Stimulated activated CD4-positive, alpha-beta T cell treated with anti-CD3 and anti-CD28 coated beads, Interleukin-12 subunit alpha, Interleukin-12 subunit beta, amount 100 ng/mL, for 48 hours (primary cell): Measurements from ENCODE around the gene XIRP2.

Experiments
- DNase-seq, 3 donors: peaks; one replicate each; pipeline ENCODE4 v3.0.0-alpha.2; 2020; ENCODE audit warnings: low read depth in 2 of 3, low spot score in 1 of 3

The XIRP2 gene

DNA sequence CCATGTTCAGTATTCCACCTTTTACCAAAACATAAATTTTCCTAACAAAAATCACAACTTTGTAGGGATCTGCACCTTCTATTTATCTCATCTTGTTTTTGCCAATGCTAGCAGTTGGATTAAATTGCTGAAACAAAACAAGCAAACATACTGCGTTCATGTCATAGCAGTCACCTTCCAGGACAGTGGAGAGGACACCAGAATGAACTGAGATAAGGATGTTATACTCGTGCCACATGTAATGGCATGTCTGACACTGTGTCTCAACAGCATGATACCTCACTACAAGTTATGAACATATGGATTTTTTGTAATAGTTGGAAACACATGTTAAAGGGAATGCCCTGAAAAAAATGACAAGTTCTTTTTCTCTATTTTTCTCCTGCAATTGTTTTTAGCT is 245.3 kb downstream of the XIRP2 start:
- DNase-seq: no peak

DNA sequence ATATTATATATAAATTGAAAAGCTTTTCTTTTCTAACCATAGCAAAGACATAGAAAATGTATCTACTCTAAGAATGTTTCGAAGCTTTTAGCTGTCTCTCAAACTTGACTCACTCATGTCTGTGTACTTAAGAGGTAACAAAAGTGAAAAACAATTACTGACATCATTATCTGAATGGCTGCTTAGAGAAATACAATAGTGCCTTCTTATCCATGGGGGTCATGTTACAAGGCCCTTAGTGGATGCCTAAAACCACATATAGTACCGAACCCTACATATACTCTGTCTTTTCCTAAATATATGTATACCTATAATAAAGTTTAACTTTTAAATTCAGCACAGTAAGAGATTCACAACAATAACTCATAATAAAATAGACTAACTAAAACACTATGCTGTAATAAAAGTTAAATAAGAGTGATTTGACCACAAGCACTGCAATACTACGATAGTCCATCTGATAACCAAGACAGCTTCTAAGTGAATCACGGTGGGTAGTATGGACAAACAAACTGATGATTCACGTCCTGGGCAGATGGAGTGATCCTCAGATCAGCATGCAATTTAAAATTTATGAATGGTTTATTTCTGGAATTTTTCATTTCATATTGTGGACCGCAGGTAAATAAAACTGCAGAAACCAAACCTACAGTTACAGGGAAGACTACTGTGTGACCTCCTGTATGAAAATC is 246.2 kb downstream of the XIRP2 start:
- DNase-seq: no peak

DNA sequence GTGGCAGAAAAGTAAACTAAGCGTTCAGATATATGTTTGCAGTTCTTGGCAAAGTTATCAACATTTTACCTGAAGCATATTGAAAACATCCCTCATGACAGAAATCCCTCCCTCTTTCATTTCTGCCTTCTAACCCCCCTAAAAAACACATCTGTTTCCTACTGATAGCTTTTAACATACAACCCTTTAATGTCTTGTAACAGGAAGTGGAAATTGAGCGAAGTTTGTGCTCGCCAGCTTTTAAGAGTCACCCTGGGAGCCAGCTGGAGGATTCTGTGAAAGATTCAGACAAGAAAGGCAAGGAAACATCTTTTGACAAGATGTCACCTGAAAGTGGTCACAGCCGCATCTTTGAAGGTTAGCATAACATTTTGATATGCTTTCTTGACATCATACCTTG is 247.4 kb downstream of the XIRP2 start:
- DNase-seq: no peak

DNA sequence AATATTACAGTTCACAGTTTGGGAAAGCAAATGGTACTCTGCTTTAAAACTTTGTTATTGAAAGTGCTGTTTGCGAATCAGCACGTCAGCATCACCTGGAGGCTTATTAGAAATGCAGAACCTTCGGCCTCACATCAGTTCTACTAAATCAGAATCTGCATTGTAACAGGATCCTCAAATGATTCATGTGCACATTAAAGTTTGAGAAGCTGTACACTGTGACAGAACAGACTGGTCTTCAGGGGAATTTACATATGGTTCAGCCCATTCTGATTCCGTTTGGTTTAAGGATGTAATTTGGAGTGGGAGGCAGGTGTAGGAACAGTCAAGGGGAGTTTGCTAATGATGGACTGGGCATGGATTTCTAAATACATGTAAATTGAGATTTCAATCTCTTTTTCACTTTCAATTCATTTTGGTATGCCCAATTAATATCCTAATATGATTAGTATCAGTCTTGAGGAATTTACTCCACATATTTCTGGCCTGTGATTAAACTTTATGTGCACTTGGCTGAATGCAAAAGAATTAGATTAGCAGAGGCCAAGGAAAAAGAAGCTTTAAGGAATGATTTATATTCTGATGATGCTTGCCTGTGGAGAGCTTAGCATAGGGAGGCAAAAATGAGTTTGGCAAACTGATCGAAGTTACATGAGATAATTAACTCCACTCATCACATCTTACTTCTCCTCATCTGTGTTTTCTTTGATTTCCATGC is 248.8 kb downstream of the XIRP2 start:
- DNase-seq: no peak

DNA sequence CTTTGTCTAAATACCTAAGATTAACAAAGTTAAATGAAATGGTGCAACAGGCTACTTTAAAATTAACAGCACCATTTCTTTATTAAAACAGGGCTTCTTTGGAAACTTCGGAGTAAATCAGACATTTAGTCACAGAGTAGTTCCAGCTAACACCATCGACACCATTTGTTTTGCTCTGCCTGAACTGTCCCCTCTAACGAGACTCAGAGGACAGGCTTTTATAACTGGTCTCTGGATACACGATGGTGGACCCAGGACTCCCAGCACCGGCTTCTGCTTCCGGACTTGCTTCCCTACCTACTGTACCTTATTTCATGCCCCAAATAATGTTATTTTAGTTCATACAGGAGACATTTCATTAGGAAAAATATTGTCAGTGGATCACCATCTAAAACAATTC is 252.1 kb downstream of the XIRP2 start:
- DNase-seq: no peak

DNA sequence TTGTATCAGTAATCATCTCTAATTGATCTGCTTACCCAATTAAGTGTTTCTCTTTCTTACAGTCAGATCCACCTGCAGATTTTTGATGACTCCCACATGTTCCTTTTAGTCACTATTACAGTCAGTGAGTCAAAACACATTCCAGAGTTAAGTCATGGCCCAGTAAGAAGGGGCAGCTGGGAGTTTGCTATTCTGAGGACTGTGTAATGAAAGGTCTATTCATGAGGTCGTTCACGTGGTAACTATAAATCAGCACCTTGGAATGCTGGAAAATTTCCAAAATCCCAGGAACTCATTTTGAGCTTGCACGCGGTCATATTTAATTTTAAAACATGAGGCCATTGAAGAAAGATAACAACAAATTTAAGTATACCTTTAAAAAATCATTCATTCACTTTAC is 252.5 kb downstream of the XIRP2 start:
- no peak for DNase-seq

DNA sequence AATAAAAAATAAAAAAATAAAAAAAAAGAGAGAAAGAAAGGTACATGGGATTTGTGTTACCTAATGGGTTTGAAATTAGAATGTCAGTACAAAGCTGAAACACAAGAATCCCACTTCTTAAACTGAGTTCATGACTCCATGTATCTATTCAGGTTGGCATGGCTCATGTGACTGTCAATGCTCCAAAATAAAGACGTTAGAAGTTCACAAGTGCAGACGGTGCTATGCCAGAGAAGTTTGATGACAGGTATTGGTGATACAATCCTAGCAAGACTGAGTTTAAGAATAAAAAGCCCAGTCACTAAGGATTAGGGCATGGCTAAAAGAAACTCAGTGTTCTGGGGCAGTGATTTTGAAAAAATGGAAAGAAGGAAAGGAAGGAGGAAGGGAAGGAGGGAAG is 254.3 kb downstream of the XIRP2 start:
- DNase-seq: no peak

DNA sequence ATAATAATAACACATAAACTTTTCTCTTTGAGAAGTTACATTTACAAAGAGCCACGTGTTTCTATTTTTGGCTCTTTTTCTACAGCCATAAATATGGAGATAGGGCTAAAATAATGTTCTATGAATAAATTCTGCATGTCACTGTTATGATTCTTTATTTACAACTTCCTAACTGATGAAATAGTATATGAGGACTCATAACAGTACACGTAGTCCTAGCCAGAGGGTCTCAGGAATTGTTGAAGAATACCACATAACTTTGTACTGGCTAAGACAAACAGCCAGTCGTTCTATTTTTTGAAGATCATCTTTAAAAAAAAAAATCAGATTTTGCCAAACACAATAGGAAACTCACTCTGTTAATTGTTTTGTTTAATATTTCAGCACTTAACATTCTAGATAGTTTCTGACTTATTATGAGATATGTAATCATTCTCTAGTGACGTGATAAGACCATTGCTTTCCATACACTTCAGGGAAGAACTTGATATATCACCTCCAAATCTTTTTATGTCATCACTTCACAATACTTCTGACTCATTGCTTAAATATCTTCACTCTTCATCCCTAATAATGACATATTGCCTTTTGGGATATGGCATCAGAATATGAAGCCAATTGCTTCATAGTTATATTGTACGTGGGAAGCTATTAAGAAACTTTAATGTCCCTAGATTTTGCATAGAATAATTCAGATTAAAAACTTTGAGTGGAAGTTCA is 256.1 kb downstream of the XIRP2 start:
- no peak for DNase-seq

DNA sequence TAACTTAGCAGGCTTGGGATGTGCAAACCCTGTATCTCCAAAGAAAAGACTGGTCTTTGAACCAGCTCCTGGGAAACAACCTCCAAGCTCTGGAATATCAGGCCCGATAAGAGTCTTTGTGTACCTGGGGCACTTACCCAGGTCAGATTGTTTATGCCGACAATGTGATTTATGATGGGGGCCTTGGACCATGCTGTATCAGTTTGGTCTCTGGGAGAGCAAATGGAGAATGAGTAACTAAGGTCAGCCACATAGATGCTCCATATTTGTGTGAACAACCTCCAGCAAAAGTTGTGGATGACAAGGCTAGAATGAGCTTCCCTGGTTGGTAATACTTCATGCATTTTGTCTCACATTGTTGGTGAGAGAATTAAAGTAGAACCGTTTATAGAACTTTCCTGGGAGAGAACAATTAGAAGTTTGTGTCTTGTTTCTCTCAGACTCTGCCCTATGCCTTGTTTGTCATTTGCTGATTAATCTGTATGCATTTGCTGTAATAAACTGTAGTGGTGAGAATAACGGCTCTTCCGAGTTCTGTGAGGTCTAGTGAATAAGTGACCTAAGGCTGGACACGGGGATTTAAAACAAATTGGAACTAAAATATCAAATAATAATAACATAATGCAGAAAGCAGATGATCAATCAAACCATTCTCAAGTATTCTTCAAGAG is 259.1 kb downstream of the XIRP2 start:
- no peak for DNase-seq

DNA sequence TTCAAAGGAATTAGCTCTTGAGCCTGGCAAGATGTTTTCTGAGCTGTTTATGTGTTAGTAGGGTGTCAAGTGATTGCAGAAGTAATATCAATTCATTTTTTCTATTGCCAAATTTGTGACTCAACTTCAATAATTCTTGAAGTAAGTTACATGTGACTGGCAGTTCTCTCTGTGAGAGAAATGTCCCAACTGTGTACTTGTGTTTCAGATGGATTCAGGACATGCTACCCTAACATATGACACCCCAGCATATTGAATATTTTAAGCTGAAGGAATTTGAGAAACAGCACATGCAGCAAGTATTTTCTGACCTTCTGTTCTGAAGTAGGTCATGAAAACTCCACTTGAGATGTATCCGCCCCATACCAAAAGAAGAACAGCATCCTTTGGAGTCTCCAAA is 263.6 kb downstream of the XIRP2 start:
- no peak for DNase-seq

DNA sequence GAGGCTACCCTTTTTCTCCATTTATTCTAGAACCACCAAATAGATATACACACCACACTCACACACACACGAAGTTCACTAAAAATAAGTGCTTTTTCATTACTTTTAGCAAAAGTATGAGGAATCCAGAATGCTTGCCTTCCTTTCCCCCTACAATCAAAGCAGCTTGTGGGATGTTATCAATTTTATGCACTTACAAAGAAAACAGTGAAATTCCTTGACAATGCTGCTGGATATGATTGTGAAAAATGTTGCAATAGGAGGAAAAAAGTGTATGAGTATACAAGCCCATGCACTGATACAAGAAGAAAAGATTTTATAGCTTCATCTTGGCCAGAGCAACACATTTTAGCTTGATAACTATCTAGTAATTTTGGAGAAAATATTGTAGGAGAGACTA is 269.2 kb downstream of the XIRP2 start:
- DNase-seq: no peak

DNA sequence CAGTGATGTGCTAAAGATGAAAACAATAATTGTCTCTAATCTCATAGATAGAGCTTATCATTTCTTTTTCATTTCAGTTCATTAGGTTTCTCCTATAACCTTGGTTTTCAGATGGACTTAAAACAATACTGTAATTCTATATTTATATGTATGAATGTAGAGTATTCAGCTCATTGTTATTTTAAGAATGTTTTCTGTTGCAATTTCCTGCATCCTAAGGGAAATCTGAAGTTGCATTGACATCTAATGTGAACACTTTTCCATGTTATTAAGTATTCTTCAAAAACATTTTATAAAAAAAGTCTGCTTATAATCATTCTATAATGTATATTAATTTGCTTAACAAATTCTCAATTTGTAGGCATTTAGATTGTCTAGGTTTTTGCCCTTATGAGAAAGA is 288.9 kb downstream of the XIRP2 start:
- no peak for DNase-seq

DNA sequence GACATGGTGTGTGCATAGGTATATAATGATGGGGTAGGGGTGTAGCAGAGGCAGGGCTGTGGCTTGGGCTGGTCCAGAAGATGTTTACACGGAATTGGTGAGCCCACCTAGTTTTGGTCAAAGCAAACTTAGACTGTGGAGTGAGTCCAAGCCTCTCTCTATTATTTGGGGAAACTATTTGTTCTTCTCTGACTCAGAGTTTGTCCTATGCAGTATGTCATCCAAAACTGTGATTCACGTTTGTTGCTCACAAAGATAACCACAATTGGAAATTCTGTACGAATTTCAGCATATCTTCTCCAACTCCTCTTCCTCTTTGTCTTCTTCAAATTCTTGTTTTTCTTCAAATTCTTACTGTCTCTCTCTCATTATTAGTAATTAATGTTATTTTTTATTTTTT is 292.9 kb downstream of the XIRP2 start:
- no peak for DNase-seq

DNA sequence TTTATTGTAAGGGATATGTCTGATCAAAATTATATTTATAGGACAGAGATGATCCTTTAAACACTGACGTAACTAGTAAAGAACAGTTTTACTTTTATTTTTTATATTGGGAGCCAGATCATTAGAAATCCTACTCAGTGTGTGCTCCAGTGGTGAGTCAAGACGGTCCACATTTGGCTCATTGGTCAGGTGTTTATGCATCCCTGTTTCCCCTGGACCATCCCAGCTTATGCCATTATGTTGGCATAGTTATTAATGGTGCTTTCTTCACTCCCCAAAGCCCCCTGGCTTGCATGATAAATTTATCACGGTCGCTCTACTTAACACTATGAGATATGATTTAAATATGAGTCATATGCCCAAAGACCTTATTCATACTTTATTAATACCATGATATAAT is 293.4 kb downstream of the XIRP2 start:
- no peak for DNase-seq

DNA sequence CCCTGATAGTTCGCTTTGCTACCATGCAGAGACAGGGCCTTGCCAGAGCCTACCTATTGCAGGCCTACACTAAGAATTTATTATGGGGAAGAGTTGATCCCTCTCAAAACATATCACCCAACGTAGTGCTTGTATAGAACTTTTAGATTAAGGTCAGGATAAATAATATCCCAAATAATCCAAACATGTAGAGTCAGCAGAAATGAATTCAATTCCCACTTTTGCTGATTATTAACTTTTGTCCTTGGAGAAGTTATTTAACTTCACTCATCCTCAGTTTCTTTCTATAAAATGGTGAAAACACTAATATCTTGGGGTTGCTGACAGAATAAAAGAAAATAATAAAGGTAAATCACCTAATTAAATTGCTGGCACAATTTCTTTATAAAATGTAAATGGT is 294.1 kb downstream of the XIRP2 start:
- no peak for DNase-seq

DNA sequence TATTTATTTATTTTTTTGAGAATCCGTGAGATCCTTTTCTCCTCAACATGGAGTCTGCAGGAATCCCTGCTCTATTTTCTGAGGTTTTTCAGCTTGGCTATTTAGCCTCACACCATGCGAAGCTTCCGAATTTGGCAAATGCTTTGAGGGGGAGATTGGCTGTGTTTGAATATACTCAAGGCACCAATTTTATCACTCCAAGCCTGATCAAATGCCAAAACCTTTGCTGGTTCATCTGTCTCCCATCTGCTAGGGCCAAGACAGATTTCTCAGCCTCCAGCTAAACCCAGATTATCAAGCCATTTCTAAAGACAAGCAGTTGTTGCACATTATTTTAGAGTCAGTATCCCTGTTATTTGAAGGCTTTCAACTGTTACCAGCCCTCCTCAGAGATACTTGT is 295.7 kb downstream of the XIRP2 start:
- no peak for DNase-seq

DNA sequence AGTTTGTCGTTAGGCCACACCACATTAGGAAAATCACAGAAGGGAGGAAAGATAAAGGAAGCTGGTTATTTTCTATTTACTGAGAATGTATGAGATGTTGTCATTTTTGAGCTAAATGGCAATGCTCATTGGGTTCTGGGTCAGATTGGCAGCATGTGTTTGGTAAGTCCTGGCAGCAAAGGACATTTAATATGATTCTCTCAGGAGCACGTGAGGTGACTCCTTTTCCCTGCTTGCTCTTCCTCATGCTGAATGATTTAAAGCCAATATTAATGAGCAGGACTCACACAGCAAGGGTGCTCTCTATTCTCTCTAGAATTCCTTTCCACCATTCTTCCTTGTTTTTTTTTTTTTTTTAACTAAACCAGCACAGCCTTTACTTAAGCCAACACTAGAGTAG is 298.2 kb downstream of the XIRP2 start:
- DNase-seq: no peak

DNA sequence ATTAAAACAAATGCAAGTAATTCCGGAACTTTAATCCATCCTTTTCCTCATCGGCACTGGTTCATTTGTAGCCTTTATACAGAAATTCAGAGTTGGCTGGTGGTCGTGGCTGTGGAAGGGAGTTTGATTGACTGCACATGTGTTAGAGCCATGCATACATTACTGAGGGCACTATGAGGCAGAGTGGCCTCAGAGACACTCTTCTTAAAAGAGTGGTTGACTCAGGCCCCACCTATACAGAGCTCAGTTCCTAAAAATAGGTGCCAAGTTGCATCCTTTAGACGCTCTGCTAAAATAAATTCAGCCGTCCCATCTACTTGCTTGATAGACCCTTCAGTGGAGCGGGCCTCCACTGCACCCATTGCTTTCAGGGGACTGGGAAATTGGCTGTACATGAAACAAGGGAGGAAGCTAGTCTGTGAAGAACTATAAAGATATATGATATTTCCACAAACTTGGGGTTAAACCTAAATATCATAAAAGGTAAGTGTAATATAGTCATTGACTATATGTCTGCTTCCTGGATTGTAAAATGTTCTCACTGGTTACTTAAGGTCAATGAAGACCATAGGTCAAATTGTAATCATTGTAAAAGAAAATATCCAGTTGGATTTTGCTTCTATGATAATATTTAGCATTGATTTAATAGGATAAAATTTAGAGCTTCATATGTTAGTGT is 298.9 kb downstream of the XIRP2 start:
- no peak for DNase-seq

DNA sequence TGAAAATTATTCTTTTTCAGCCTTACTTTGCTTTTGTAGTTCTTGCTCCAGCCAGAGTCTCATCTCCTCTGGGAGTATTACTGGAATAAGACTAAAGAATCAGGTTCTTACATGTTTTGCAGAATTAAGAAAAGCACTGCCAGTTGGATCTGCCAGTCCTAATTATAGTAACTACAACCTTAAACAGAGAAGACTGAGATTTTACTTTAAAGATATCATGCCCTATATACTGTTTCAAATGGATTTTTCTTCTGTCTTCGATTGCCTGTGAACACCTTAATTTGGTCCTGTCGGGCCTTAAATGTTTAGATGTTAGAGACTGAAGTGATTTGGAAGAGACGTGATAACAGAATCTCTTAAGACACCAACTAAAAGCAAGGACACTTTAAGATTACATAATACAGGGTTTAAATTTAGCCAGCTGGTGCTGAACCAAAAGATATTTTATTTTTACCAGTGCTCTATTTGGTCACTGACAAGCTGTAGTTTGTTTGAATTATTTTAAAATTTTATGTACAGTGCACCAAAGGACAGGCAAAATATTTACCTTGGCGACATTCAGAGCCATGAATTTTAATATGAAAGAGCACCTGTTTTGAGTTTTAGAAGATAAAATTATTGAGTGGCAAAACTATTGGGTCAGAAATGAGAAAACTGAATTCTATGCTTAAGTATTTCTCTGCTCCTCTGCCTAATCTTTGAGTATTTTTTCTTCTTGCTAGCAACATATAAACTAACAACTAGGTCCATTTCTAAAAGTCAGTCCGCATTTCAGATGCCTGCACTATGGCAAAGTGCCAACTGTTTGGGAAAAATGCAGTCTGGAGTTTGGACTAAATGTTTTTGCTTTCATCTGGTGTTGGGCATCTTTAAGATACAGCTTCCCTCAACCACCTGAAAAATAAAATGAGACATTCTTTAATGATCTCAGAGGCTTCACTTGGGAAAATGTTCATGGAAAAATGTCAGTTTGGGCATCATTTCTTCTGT is 300.0 kb downstream of the XIRP2 start:
- DNase-seq: no peak

DNA sequence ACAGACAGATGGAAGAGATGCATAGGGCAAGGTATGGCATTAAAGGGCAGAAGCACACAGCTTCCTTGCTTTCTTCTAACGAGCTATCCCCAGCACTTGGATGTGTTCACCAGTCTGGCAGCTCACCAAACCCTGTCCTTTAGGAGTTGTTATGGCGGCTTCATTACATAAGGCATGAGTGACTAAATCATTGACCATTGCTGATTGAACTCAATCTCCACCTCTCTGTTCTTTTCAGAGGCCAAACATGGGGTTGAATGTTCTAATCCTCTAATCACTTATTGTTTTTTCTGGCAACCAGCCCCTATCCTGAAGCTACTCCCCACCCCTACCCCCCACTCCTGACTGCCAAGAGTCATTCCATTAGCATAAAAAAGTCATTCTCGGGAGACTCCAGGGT is 301.8 kb downstream of the XIRP2 start:
- no peak for DNase-seq
